Measurements from ENCODE around the gene PLEKHM3. TPM values are rescaled to one million over a fixed set of nuclear protein-coding genes. Genes with fewer than 3 reads are reported as not detected.

The PLEKHM3 gene
- total and polyA plus RNA-seq, 2 donors (not counting 3 experiments of a cell fraction or from before 2014, with no cell fraction given), result 3.1 to 9.1 TPM

GRCh38 chr2:207871911-207872310 lies 153.4 kb downstream of the PLEKHM3 start:
- dilution Hi-C loops (cut with MboI; ENCODE audit: extremely low pct_ligation_motif_present, low sequenced_read_pairs), result no loop called here
- ChIA-PET POLR2A (no interaction called here), CTCF (interaction anchor here (1.4 kb wide), 1 partner anchor 126 kb away, joined by 4 read pairs; no protein-coding TSS in a partner anchor)
- Histone ChIP-seq H3K36me3 (ENCODE audit: control insufficient read depth in 2 of 2, extremely low read depth in 1 of 2, insufficient read depth in 2 of 2, low read length in 2 of 2) (no peaks in the 10 kb centered on the region), H3K4me2 (ENCODE audit: insufficient read depth, low read length) (no peak overlapping the region), H3K27ac (ENCODE audit: insufficient read depth, low read depth, low read length) (no peak overlapping the region), H3K4me1 (ENCODE audit: control insufficient read depth, extremely low read depth, insufficient read depth, low read length) (no peaks in the 10 kb centered on the region), H3K9ac (replicated peaks; ENCODE audit: extremely low read depth, insufficient read depth, low read length) (no peak overlapping the region), H2AFZ (ENCODE audit: low read depth, low read length) (no peak overlapping the region), H3K9me3 (replicated peaks; ENCODE audit: control insufficient read depth, insufficient read depth, low read length) (no peaks in the 10 kb centered on the region), H3K9me1 (replicated peaks; ENCODE audit: control insufficient read depth, extremely low read depth, insufficient read depth, low read length) (no peaks in the 10 kb centered on the region), H3K27me3 (ENCODE audit: control insufficient read depth in 2 of 2, insufficient read depth in 2 of 2, low read length in 2 of 2) (no peaks in the 10 kb centered on the region), H3K79me2 (ENCODE audit: control insufficient read depth, insufficient read depth, low read length) (no peaks in the 10 kb centered on the region), H4K20me1 (replicated peaks; ENCODE audit: control insufficient read depth, extremely low read depth, insufficient read depth, low read length) (no peaks in the 10 kb centered on the region), H3K4me3 (replicated peaks in 1 of 3; ENCODE audit: insufficient read depth in 1 of 3, low read depth in 1 of 3, low read length in 3 of 3) (no peak overlapping the region)
- intact Hi-C loops (cut with micrococcal nuclease), result no loop called here
- no peak for DNase-seq (ENCODE audit: low read depth, low spot score)
- no peak for TF ChIP-seq FOS (IDR thresholded peaks at IDR 0.05; ENCODE audit: borderline replicate concordance, insufficient read depth, low read length)
- no peak for TF ChIP-seq EZH2 (IDR thresholded peaks at IDR 0.05; ENCODE audit: borderline replicate concordance, low read depth, low read length, severe bottlenecking)
- TF ChIP-seq MAX (IDR thresholded peaks at IDR 0.05; ENCODE audit: insufficient read depth, insufficient read length), result no peak
- no peak for TF ChIP-seq MYC (IDR thresholded peaks at IDR 0.05; ENCODE audit: low read depth, low read length)
- TF ChIP-seq POLR2A (IDR thresholded peaks at IDR 0.05; ENCODE audit: low read depth, low read length), result no peak
- TF ChIP-seq JUN (IDR thresholded peaks at IDR 0.05; ENCODE audit: borderline replicate concordance, insufficient read depth, insufficient read length, low read depth), result no peak
- TF ChIP-seq GATA2 (IDR thresholded peaks at IDR 0.05; ENCODE audit: insufficient read depth, insufficient read length, low read depth, low read length), result no peak
- no peak for TF ChIP-seq CTCF (IDR thresholded peaks at IDR 0.05; ENCODE audit: extremely low read depth in 1 of 2, insufficient read depth in 1 of 2, low read depth in 1 of 2, low read length in 2 of 2)
- TF ChIP-seq POLR2AphosphoS5 (IDR thresholded peaks at IDR 0.05; ENCODE audit: insufficient read depth, low read depth, low read length), result no peak
- BruUV-seq (replicated peaks), result no TSS peak
- no peak for FAIRE-seq
